CD14-positive monocyte (primary cell): Measurements from ENCODE around the gene CHN2. TPM values are rescaled to one million over a fixed set of nuclear protein-coding genes. Genes with fewer than 3 reads are reported as not detected.

Experiments
- DNase-seq, 3 donors: peaks; one replicate each; pipeline ENCODE4 v3.0.0-alpha.2; 2011 to 2022
- H2AFZ ChIP-seq: 2 replicates; pipeline ENCODE4 v1.6.0; 2012; ENCODE audit warnings: mild to moderate bottlenecking, low read depth, low read length, inconsistent platforms; ENCODE audit not compliant: insufficient read depth, poor library complexity, severe bottlenecking
- H3K27ac ChIP-seq, 2 donors: 1 replicate in 1 of 2; 2 replicates in 1 of 2; pipeline ENCODE4 v1.5.1; 2012 to 2013; ENCODE audit warnings: low read length in 2 of 2, control low read depth in 1 of 2, inconsistent platforms in 1 of 2, low read depth in 1 of 2, mild to moderate bottlenecking in 1 of 2
- H3K27me3 ChIP-seq, 2 donors: one replicate each; pipeline versions ENCODE4 v1.6.0 to v1.6.1; 2011 to 2013; ENCODE audit warnings: low read length in 2 of 2; ENCODE audit not compliant: control insufficient read depth in 2 of 2, insufficient read depth in 2 of 2
- H3K36me3 ChIP-seq, 2 donors: replicated peaks in 1 of 2; 1 replicate in 1 of 2; 2 replicates in 1 of 2; pipeline versions ENCODE4 v1.5.1 to v1.6.1; 2012 to 2013; ENCODE audit warnings: low read length in 2 of 2, control low read depth in 1 of 2, inconsistent platforms in 1 of 2, mild to moderate bottlenecking in 1 of 2; ENCODE audit not compliant: insufficient read depth in 2 of 2, control insufficient read depth in 1 of 2
- H3K4me1 ChIP-seq, 2 donors: 1 replicate in 1 of 2; 2 replicates in 1 of 2; pipeline versions ENCODE4 v1.5.1 to v1.6.1; 2012 to 2013; ENCODE audit warnings: low read length in 2 of 2, control low read depth in 1 of 2, inconsistent platforms in 1 of 2, mild to moderate bottlenecking in 1 of 2, moderate library complexity in 1 of 2; ENCODE audit not compliant: insufficient read depth in 2 of 2, control insufficient read depth in 1 of 2
- H3K4me2 ChIP-seq: replicated peaks from 2 replicates; pipeline ENCODE3; 2012; ENCODE audit warnings: low read length, moderate library complexity, mild to moderate bottlenecking; ENCODE audit not compliant: poor library complexity, severe bottlenecking; ENCODE audit errors: extremely low read depth
- H3K4me3 ChIP-seq, 3 experiments: fragments of 200-600 bp in 1 of 3; sonication (generic) in 1 of 3; replicated peaks in 1 of 3; 1 replicate in 2 of 3; 2 replicates in 1 of 3; pipeline ENCODE4 v1.5.1; 2011 to 2013; ENCODE audit warnings: low read length in 3 of 3, mild to moderate bottlenecking in 3 of 3, control low read depth in 2 of 3, low read depth in 2 of 3, inconsistent platforms in 1 of 3, moderate library complexity in 1 of 3
- H3K79me2 ChIP-seq: 2 replicates; pipeline ENCODE4 v1.6.0; 2012; ENCODE audit warnings: mild to moderate bottlenecking, control low read depth, inconsistent platforms, low read length, moderate library complexity; ENCODE audit not compliant: insufficient read depth
- H3K9ac ChIP-seq: 2 replicates; pipeline ENCODE4 v1.6.0; 2017; ENCODE audit warnings: low read length, mild to moderate bottlenecking; ENCODE audit not compliant: insufficient read depth, poor library complexity, severe bottlenecking
- H3K9me3 ChIP-seq, 2 donors: replicated peaks in 1 of 2; 1 replicate in 1 of 2; 2 replicates in 1 of 2; pipeline versions ENCODE4 v1.5.1 to v1.6.1; 2012 to 2013; ENCODE audit warnings: low read length in 2 of 2, control low read depth in 1 of 2; ENCODE audit not compliant: control insufficient read depth in 1 of 2, insufficient read depth in 1 of 2
- H4K20me1 ChIP-seq: 2 replicates; pipeline ENCODE4 v1.6.0; 2012; ENCODE audit warnings: mild to moderate bottlenecking, low read length, control low read depth, moderate library complexity; ENCODE audit not compliant: insufficient read depth
- H3K27ac Mint-ChIP-seq, 7 donors: one replicate each; pipeline ENCODE4 v1.8.0; 2020; ENCODE audit warnings: mild to moderate bottlenecking in 7 of 7, mixed read lengths in 7 of 7, moderate library complexity in 6 of 7, inconsistent platforms in 2 of 7
- H3K27me3 Mint-ChIP-seq, 3 donors: one replicate each; pipeline ENCODE4 v1.8.0; 2021 to 2022; ENCODE audit warnings: low read depth in 3 of 3, mild to moderate bottlenecking in 3 of 3, mixed read lengths in 3 of 3, moderate library complexity in 3 of 3, inconsistent platforms in 1 of 3
- H3K36me3 Mint-ChIP-seq, 2 donors: one replicate each; pipeline ENCODE4 v1.8.0; 2020; ENCODE audit warnings: mixed read lengths in 2 of 2, inconsistent platforms in 1 of 2, mild to moderate bottlenecking in 1 of 2
- H3K4me1 Mint-ChIP-seq: one replicate; pipeline ENCODE4 v1.8.0; 2020; ENCODE audit warnings: mild to moderate bottlenecking, mixed read lengths
- H3K4me3 Mint-ChIP-seq, 2 donors: one replicate each; pipeline ENCODE4 v1.8.0; 2020; ENCODE audit warnings: mild to moderate bottlenecking in 2 of 2, mixed read lengths in 2 of 2, moderate library complexity in 1 of 2
- H3K9me3 Mint-ChIP-seq, 7 donors: one replicate each; pipeline ENCODE4 v1.8.0; 2020 to 2022; ENCODE audit warnings: mixed read lengths in 7 of 7, mild to moderate bottlenecking in 6 of 7, moderate library complexity in 6 of 7, inconsistent platforms in 2 of 7
- CTCF ChIP-seq: fragments of 200-600 bp; IDR thresholded peaks from one replicate; pipeline ENCODE4 v1.8.0; 2022; ENCODE audit warnings: antibody characterized with exemption, mild to moderate bottlenecking
- whole genome bisulfite sequencing: methylation state at CpG from one replicate; pipeline ENCODE4 v1.1.5; 2013; ENCODE audit warnings: missing lambda C conversion rate; ENCODE audit not compliant: insufficient coverage; 5-methylcytosine and 5-hydroxymethylcytosine counted together
- intact Hi-C, 2 donors: fragments of 100-400 bp; cut with micrococcal nuclease; formaldehyde crosslinking; loops; one replicate each; pipeline versions ENCODE4 v1.15.0 to v1.15.1; 2023
- polyA plus RNA-seq, 3 donors: library from polyadenylated mRNA; depleted of rRNA in 1 of 3; unstranded in 2 of 3; stranded (reverse) in 1 of 3; fragments of 300-500 nt in 2 of 3; fragments of >200 nt in 1 of 3; fragmentation: Illumina TruSeq in 2 of 3; gene quantifications; 1 replicate in 2 of 3; 2 replicates in 1 of 3; pipeline ENCODE4 v1.2.3, GENCODE V29; 2012 to 2021

Gene CHN2
- polyA plus RNA-seq, 3 donors, result 26.6 to 66.5 (median 44.8) TPM

- Histone ChIP-seq H4K20me1 (peaks cover 77% of the 10 kb centered on the region), H3K4me3 (no peak overlapping the region), H3K27me3 (no peaks in the 10 kb centered on the region), H3K27ac (no peak overlapping the region), H3K36me3 (peaks cover 0 to 4% of the 10 kb centered on the region in 2 donors), H3K4me2 (no peak overlapping the region), H3K79me2 (no peaks in the 10 kb centered on the region), H3K9ac (no peak overlapping the region), H3K9me3 (no peaks in the 10 kb centered on the region), H2AFZ (no peak overlapping the region), H3K4me1 (peaks cover 13 to 14% of the 10 kb centered on the region in 2 donors)
- Mint-ChIP-seq H3K27me3 (peaks cover 0 to 2% (median 0%) of the 10 kb centered on the region in 3 donors), H3K36me3 (peaks cover 5 to 10% of the 10 kb centered on the region in 2 donors), H3K4me1 (peaks cover 6% of the 10 kb centered on the region), H3K9me3 (no peaks in the 10 kb centered on the region), H3K27ac (no peak overlapping the region), H3K4me3 (no peak overlapping the region)
- TF ChIP-seq CTCF, result no peak
- peak; percentile 8 to 46 (median 22) for DNase-seq
- WGBS, result 0% methylated on average over 2 of the region's 2 CpGs
- intact Hi-C loops, result no loop called here
Measured at GRCh38 chr7:29343399-29343798, 148.8 kb downstream of the CHN2 start.

- Histone ChIP-seq H3K27ac (no peak overlapping the region), H3K4me2 (no peak overlapping the region), H3K4me1 (peaks cover 13 to 14% of the 10 kb centered on the region in 2 donors), H4K20me1 (peaks cover 73% of the 10 kb centered on the region), H3K36me3 (peaks cover 0 to 4% of the 10 kb centered on the region in 2 donors), H3K4me3 (no peak overlapping the region), H3K27me3 (no peaks in the 10 kb centered on the region), H3K79me2 (no peaks in the 10 kb centered on the region), H2AFZ (no peak overlapping the region), H3K9me3 (no peaks in the 10 kb centered on the region), H3K9ac (no peak overlapping the region)
- no peak for DNase-seq
- H3K4me1 Mint-ChIP-seq, result peaks cover 6% of the 10 kb centered on the region
- H3K36me3 Mint-ChIP-seq, result peaks cover 5 to 7% of the 10 kb centered on the region in 2 donors
- peaks cover 0 to 2% (median 0%) of the 10 kb centered on the region in 3 donors for H3K27me3 Mint-ChIP-seq
- H3K4me3 Mint-ChIP-seq, result no peak overlapping the region
- no peaks in the 10 kb centered on the region for H3K9me3 Mint-ChIP-seq
- 91% methylated on average over 4 of the region's 4 CpGs for WGBS
- no peak overlapping the region for H3K27ac Mint-ChIP-seq
- TF ChIP-seq CTCF, result no peak
- intact Hi-C loops, result no loop called here
Measured at GRCh38 chr7:29344334-29344978, 149.9 kb downstream of the CHN2 start.
